PC-9 (cell line): Measurements from ENCODE around the gene S100A4. TPM values are rescaled to one million over a fixed set of nuclear protein-coding genes. Genes with fewer than 3 reads are reported as not detected.
A peak's percentile ranks its signal among the peaks of the same experiment; 100 is the strongest.

Source experiments
- BruUV-seq: library from RNA; stranded (reverse); fragments of 400-500 nt; replicated peaks from 2 replicates; lab custom pipeline; 2021; lab: Mats Ljungman, UMichigan
- CTCF ChIA-PET: fragments of 300-600 bp; sonication (Branson Sonifier 250); formaldehyde crosslinking; loops from one replicate; lab custom pipeline; 2022; ENCODE audit warnings: antibody characterized with exemption; lab: Charles Lee
- POLR2A ChIA-PET: fragments of 300-600 bp; sonication (Branson Sonifier 250); formaldehyde crosslinking; loops from one replicate; lab custom pipeline; 2022; ENCODE audit warnings: antibody characterized with exemption; ENCODE audit not compliant: unreplicated experiment; lab: Charles Lee
- DNase-seq, 2 experiments: peaks; one replicate each; pipeline versions ENCODE4 v3.0.0 to v3.0.0-alpha.2; 2015 to 2022; ENCODE audit warnings: mixed read lengths in 1 of 2
- H2AFZ ChIP-seq: fragments of 200-600 bp; sonication (generic); 2 replicates; pipeline ENCODE4 v1.8.1; 2017; ENCODE audit warnings: antibody characterized with exemption
- H3F3A ChIP-seq: fragments of 200-600 bp; sonication (generic); 2 replicates; pipeline ENCODE4 v1.8.1; 2017; ENCODE audit warnings: antibody characterized with exemption, mild to moderate bottlenecking, low read depth; ENCODE audit not compliant: insufficient read depth
- H3K27ac ChIP-seq: fragments of 200-600 bp; sonication (generic); 2 replicates; pipeline ENCODE4 v1.6.1; 2016; ENCODE audit warnings: mixed run types
- H3K27me3 ChIP-seq: fragments of 200-600 bp; sonication (generic); 2 replicates; pipeline ENCODE4 v1.6.1; 2016; ENCODE audit warnings: low read depth, mixed run types; ENCODE audit not compliant: insufficient read depth
- H3K36me3 ChIP-seq: fragments of 200-600 bp; sonication (generic); 2 replicates; pipeline ENCODE4 v1.6.1; 2016; ENCODE audit warnings: low read depth, mixed run types
- H3K4me1 ChIP-seq: fragments of 200-600 bp; sonication (generic); replicated peaks from 2 replicates; pipeline ENCODE4 v1.6.1; 2016; ENCODE audit warnings: mixed run types; ENCODE audit not compliant: insufficient read depth
- H3K4me2 ChIP-seq: fragments of 200-600 bp; sonication (generic); 2 replicates; pipeline ENCODE4 v1.6.1; 2017; ENCODE audit warnings: mixed run types
- H3K4me3 ChIP-seq: fragments of 200-600 bp; sonication (generic); 2 replicates; pipeline ENCODE4 v1.6.1; 2016; ENCODE audit warnings: mixed run types
- H3K79me2 ChIP-seq: fragments of 200-600 bp; sonication (generic); 2 replicates; pipeline ENCODE4 v1.6.1; 2017; ENCODE audit warnings: low read depth, mixed run types
- H3K9me2 ChIP-seq: fragments of 200-600 bp; sonication (generic); 2 replicates; pipeline ENCODE4 v1.8.1; 2017; ENCODE audit warnings: mild to moderate bottlenecking; ENCODE audit not compliant: insufficient read depth
- H3K9me3 ChIP-seq: fragments of 200-600 bp; sonication (generic); 2 replicates; pipeline ENCODE4 v1.8.1; 2016; ENCODE audit warnings: low read depth; ENCODE audit not compliant: insufficient read depth
- H4K20me1 ChIP-seq: fragments of 200-600 bp; sonication (generic); 2 replicates; pipeline ENCODE4 v1.8.1; 2017; ENCODE audit not compliant: insufficient read depth
- EZH2 ChIP-seq: fragments of 200-600 bp; sonication (generic); IDR thresholded peaks from 2 replicates; pipeline ENCODE4 v1.8.0; 2017; ENCODE audit warnings: antibody characterized with exemption, low read depth
- intact Hi-C: fragments of 100-400 bp; cut with micrococcal nuclease; formaldehyde crosslinking; loops from one replicate; pipeline ENCODE4 v1.10.0; 2022; ENCODE audit not compliant: unreplicated experiment
- total RNA-seq: library from RNA; stranded (reverse); gene quantifications from 2 replicates; pipeline ENCODE4 v1.2.3, GENCODE V29; 2021
- TF ChIP-seq, protein P1 (sequence below): fragments of 200-600 bp; sonication (generic); conservative IDR thresholded peaks from 2 replicates; pipeline ENCODE4 v1.6.1; 2017; ENCODE audit warnings: mixed run types, antibody characterized with exemption, mild to moderate bottlenecking, moderate library complexity

The S100A4 gene
- total RNA-seq, 1 experiment from 2014 or later, result 303 TPM

DNA sequence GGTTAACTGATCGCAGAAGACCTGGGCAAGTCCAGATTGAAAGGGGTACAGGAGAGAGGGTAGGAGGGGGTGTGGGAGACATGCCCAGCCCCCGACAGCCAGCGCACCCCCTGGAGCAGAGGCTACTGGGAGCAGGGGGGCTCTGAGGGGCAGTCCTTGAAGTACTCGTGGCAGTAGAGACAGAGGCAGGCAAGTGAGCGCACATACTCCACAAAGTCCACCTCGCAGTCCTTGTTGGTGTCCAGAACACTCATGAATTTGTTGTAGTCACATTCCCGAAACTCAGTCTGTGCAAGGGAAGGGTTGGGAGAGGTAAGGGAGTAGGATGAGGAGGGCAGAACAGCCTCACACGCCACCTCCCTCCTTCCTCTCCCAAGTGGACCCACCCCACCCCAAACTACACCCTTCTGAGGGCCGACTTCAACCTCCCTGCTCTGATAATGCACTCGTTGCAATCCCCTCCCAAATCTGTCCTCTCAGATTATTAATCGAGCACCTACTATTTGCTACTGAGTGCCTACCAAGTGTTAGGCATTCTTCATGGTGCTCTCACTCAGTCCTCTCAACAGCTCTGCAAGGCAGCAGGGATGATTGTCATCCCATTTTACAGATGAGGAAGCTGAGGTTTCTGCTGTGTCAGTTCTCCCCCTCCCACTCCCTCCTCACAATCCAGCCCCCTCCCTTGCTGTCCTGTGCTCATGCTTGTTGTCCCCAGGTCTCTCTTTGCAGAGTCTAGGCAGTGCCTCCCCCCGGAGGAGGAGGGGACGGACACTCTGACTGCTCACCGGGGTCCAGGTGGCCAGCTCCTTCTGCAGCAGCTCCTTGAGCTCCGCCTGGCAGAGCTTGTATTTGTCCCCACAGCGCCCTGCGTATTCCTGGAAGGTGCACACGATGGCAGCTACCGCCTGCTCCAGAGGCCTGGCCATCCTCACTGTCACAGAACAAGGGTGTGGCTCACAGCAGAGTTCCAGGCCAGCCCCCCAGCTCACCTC lies 2.2 kb upstream of the S100A4 start:
- Histone ChIP-seq H4K20me1 (no peaks in the 10 kb centered on the region), H3K27me3 (no peaks in the 10 kb centered on the region), H3K4me3 (no peak overlapping the region), H3K4me2 (no peak overlapping the region), H3F3A (peaks cover 12% of the 10 kb centered on the region), H2AFZ (no peak overlapping the region), H3K4me1 (peaks cover 66% of the 10 kb centered on the region), H3K79me2 (peaks cover 16% of the 10 kb centered on the region; the same call in 1 of the 2 replicates), H3K27ac (no peak overlapping the region), H3K36me3 (no peaks in the 10 kb centered on the region), H3K9me3 (no peaks in the 10 kb centered on the region), H3K9me2 (no peaks in the 10 kb centered on the region)
- intact Hi-C loops, result loop anchor here (2.0 kb wide), 1 partner anchor 19 kb away; no protein-coding TSS in a partner anchor
- no peak for DNase-seq
- BruUV-seq, result no TSS peak
- ChIA-PET POLR2A (interaction anchor here (0.6 kb wide), 1 partner anchor 36 kb away, joined by 7 read pairs; no protein-coding TSS in a partner anchor), CTCF (interaction anchor here (0.6 kb wide), 1 partner anchor 15 kb away, joined by 6 read pairs; no protein-coding TSS in a partner anchor)
- TF ChIP-seq, protein P1, sequence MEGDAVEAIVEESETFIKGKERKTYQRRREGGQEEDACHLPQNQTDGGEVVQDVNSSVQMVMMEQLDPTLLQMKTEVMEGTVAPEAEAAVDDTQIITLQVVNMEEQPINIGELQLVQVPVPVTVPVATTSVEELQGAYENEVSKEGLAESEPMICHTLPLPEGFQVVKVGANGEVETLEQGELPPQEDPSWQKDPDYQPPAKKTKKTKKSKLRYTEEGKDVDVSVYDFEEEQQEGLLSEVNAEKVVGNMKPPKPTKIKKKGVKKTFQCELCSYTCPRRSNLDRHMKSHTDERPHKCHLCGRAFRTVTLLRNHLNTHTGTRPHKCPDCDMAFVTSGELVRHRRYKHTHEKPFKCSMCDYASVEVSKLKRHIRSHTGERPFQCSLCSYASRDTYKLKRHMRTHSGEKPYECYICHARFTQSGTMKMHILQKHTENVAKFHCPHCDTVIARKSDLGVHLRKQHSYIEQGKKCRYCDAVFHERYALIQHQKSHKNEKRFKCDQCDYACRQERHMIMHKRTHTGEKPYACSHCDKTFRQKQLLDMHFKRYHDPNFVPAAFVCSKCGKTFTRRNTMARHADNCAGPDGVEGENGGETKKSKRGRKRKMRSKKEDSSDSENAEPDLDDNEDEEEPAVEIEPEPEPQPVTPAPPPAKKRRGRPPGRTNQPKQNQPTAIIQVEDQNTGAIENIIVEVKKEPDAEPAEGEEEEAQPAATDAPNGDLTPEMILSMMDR, result no peak
- no peak for TF ChIP-seq EZH2

DNA sequence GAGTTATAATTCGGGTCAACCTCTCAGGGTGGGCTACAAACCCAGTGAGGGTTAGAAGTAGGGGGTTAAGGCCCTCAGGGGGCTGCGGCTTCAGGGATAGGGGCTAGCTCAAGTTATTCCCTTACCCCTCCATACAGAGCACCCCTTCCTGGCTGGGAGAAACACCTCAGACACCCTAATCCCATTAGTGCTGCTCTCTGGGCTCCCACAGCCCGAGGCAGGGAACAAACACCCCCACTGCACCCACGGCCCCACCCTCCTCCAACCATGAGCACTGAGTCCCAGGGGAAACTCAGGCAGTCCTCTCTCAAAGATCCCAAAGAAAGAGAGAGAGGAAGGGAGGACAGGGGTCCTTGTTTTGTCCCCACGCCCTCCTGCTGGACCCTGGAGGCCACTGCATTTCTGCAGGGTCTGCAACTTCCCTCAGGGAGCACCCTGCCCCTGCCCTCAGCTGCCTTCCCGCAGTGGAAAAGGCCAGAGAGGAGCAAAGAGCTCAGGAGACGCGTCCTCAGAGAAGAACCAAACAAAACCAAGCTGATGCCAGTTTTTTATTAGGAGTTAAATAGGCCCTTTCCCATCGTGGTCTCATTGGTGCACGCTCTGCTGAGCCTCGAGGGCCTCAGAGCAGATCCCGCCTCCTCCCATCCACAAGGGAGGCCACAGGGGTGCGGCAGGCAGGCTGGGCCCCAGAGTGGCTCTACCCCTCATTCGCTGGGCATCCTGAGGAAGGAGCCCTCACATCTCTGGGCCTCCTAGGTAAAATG lies 1.4 kb upstream of the S100A4 start:
- peaks cover 74% of the 10 kb centered on the region for H3K4me1 ChIP-seq
- H3K36me3 ChIP-seq, result no peaks in the 10 kb centered on the region
- H3K9me3 ChIP-seq, result no peaks in the 10 kb centered on the region
- H3K27ac ChIP-seq, result no peak overlapping the region
- no TSS peak for BruUV-seq
- CTCF ChIA-PET, result interaction anchor here (0.6 kb wide), 1 partner anchor 9 kb away, joined by 5 read pairs; no protein-coding TSS in a partner anchor
- no peak for TF ChIP-seq EZH2
- TF ChIP-seq, protein P1, result no peak
- H3K4me3 ChIP-seq, result no peak overlapping the region
- H4K20me1 ChIP-seq, result no peaks in the 10 kb centered on the region
- H3K4me2 ChIP-seq, result no peak overlapping the region
- intact Hi-C loops, result no loop called here
- H2AFZ ChIP-seq, result no peak overlapping the region
- H3K27me3 ChIP-seq, result no peaks in the 10 kb centered on the region
- POLR2A ChIA-PET, result interaction anchor here (2.2 kb wide), 1 partner anchor 19 kb away, joined by 26 read pairs; the partner anchor contains the start of gene S100A2
- DNase-seq, result no peak
- peaks cover 16% of the 10 kb centered on the region; the same call in 1 of the 2 replicates for H3K79me2 ChIP-seq
- H3F3A ChIP-seq, result peaks cover 21% of the 10 kb centered on the region
- H3K9me2 ChIP-seq, result no peaks in the 10 kb centered on the region

DNA sequence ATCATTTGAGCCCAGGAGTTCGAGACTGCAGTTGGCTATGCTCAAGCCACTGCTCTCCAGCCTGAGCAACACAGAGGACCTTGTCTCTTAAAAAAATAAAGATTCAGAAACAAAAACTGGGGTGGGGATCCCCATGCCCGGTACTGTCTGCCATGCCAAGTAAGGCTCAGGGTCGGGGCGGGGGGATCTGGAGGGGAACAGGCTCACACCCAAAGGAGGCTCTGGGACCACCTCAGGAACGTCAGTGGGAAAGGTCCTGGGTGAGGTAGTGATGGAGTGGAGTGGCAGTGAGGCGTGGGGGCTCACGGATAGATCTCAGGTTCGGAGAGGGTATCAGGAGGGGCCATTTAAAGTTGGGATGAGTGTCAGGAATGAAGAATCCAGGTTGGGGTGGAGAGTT lies 765 bp upstream of the S100A4 start:
- no peaks in the 10 kb centered on the region for H3K36me3 ChIP-seq
- no peaks in the 10 kb centered on the region for H3K9me2 ChIP-seq
- H3K79me2 ChIP-seq, result peaks cover 16% of the 10 kb centered on the region; the same call in 1 of the 2 replicates
- CTCF ChIA-PET, result interaction anchor here (0.6 to 1.0 kb wide), 2 partner anchors 9 to 35 kb away, joined by 4 to 5 read pairs; no protein-coding TSS in a partner anchor
- H3F3A ChIP-seq, result peaks cover 27% of the 10 kb centered on the region
- H3K27me3 ChIP-seq, result no peaks in the 10 kb centered on the region
- TF ChIP-seq EZH2, result no peak
- TF ChIP-seq, protein P1, result no peak
- intact Hi-C loops, result no loop called here
- POLR2A ChIA-PET, result interaction anchor here (0.6 to 2.2 kb wide), 2 partner anchors 20 to 22 kb away, joined by 3 to 26 read pairs; partner anchors contain the start of gene S100A2
- H3K9me3 ChIP-seq, result no peaks in the 10 kb centered on the region
- no TSS peak for BruUV-seq
- H4K20me1 ChIP-seq, result no peaks in the 10 kb centered on the region
- H2AFZ ChIP-seq, result no peak overlapping the region
- H3K4me3 ChIP-seq, result no peak overlapping the region
- H3K4me2 ChIP-seq, result no peak overlapping the region
- DNase-seq, result no peak
- H3K27ac ChIP-seq, result peak overlapping the region; percentile 67; the same call in 1 of the 2 replicates
- H3K4me1 ChIP-seq, result peaks cover 81% of the 10 kb centered on the region
